ENCODE results near the gene ROBO1. TPM values are rescaled to one million over a fixed set of nuclear protein-coding genes. Genes with fewer than 3 reads are reported as not detected.

ROBO1 gene
- total and polyA plus RNA-seq, 2 of the 13 experiments (the other 11 are each of a cell fraction or from before 2014, with no cell fraction given) = 52.2 to 71.0 TPM

DNA sequence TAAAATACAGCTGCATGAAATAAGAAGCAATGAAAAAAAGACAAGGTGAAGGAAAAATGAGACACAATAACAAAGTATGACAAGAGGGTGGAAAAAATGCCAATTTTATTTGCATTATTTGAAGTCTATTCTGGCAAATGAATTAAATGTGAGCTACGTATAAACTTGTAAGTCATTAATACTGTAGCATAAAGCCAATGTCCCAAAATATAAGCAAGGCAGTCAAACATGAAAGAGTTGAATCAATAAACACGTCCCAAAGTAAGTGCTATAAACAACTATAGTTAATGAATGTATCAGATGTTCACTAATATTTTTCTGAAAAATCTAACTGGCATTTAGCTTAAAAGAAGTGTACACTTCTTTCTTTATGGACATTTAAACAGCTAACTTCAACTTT lies 481.9 kb downstream of the ROBO1 start:
- H3K27ac ChIP-seq (ENCODE audit: extremely low read length, insufficient read depth, low read length) = no peak overlapping the region
- in situ Hi-C loops (cut with HindIII; ENCODE audit: extremely low pct_ligation_motif_present, low pct_unique_long_range_greater_than_20kb) = no loop called here
- WGBS (ENCODE audit: low lambda C conversion rate) = 5% methylated on average over 2 of the region's 2 CpGs
- no peaks in the 10 kb centered on the region for H3K27me3 ChIP-seq (ENCODE audit: control insufficient read depth in 1 of 2, insufficient read depth in 2 of 2, low read length in 2 of 2)
- POLR2A ChIA-PET = no interaction called here
- H3K4me3 ChIP-seq (replicated peaks in 1 of 3; ENCODE audit: insufficient read depth in 1 of 3, low read depth in 2 of 3, low read length in 3 of 3) = no peak overlapping the region
- FAIRE-seq = no peak
- no peaks in the 10 kb centered on the region for H4K20me1 ChIP-seq (ENCODE audit: insufficient read depth, low read length)
- no peaks in the 10 kb centered on the region for H3K4me1 ChIP-seq (ENCODE audit: insufficient read depth, low read length)
- no peak for TF ChIP-seq KDM6A (CRISPR knock-in tag; IDR thresholded peaks at IDR 0.05; ENCODE audit: low read depth)
- TF ChIP-seq ZMYM2 (CRISPR knock-in tag; IDR thresholded peaks at IDR 0.05) = no peak
- no peak for TF ChIP-seq ZNF17 (CRISPR knock-in tag; IDR thresholded peaks at IDR 0.05)
- no peak for TF ChIP-seq MXI1 (IDR thresholded peaks at IDR 0.05; ENCODE audit: borderline replicate concordance, low read depth, low read length)
- no peak for TF ChIP-seq IKZF1 (IDR thresholded peaks at IDR 0.05)
- TF ChIP-seq, protein P1, sequence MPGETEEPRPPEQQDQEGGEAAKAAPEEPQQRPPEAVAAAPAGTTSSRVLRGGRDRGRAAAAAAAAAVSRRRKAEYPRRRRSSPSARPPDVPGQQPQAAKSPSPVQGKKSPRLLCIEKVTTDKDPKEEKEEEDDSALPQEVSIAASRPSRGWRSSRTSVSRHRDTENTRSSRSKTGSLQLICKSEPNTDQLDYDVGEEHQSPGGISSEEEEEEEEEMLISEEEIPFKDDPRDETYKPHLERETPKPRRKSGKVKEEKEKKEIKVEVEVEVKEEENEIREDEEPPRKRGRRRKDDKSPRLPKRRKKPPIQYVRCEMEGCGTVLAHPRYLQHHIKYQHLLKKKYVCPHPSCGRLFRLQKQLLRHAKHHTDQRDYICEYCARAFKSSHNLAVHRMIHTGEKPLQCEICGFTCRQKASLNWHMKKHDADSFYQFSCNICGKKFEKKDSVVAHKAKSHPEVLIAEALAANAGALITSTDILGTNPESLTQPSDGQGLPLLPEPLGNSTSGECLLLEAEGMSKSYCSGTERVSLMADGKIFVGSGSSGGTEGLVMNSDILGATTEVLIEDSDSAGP (CRISPR knock-in tag; IDR thresholded peaks at IDR 0.05; ENCODE audit: borderline replicate concordance) = no peak
- TF ChIP-seq TOPORS (CRISPR knock-in tag; IDR thresholded peaks at IDR 0.05) = no peak
- TF ChIP-seq BATF2 (CRISPR knock-in tag; IDR thresholded peaks at IDR 0.05) = no peak
- TF ChIP-seq, protein P2, sequence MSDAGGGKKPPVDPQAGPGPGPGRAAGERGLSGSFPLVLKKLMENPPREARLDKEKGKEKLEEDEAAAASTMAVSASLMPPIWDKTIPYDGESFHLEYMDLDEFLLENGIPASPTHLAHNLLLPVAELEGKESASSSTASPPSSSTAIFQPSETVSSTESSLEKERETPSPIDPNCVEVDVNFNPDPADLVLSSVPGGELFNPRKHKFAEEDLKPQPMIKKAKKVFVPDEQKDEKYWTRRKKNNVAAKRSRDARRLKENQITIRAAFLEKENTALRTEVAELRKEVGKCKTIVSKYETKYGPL (CRISPR knock-in tag; IDR thresholded peaks at IDR 0.05) = no peak
- no peak for TF ChIP-seq FOXO1 (CRISPR knock-in tag; IDR thresholded peaks at IDR 0.05)
- TF ChIP-seq ZNF576 (CRISPR knock-in tag; IDR thresholded peaks at IDR 0.05) = no peak
- H3K4me2 ChIP-seq (ENCODE audit: low read depth, low read length) = no peak overlapping the region
- H3K9me3 ChIP-seq (ENCODE audit: low read length) = no peaks in the 10 kb centered on the region
- H3K79me2 ChIP-seq (ENCODE audit: insufficient read depth, low read length) = no peaks in the 10 kb centered on the region
- intact Hi-C loops (cut with micrococcal nuclease; ENCODE audit: unreplicated experiment) = no loop called here
- CTCF ChIA-PET (ENCODE audit: low intra/inter-chr PET ratio, low total read pairs) = no interaction called here
- no peaks in the 10 kb centered on the region for H3K36me3 ChIP-seq (replicated peaks in 1 of 2; ENCODE audit: control insufficient read depth in 1 of 2, insufficient read depth in 2 of 2, low read length in 2 of 2)
- no peak overlapping the region for H2AFZ ChIP-seq (ENCODE audit: low read length)
- H3K9ac ChIP-seq (ENCODE audit: insufficient read depth, low read depth, low read length) = no peak overlapping the region
- DNase-seq (ENCODE audit: low spot score) = no peak
- BruUV-seq (replicated peaks) = no TSS peak
- ATAC-seq = no peak
